Stimulated activated CD8-positive, alpha-beta memory T cell treated with anti-CD3 and anti-CD28 coated beads, Interleukin-15, amount 100 ng/mL, for 48 hours (primary cell): ENCODE results near the gene STX11.
"Not testable (repeated sequence)": the region's sequence is repeated elsewhere in the genome, so short reads cannot be mapped to it uniquely, and the experiment has no call there.

Experiments used
- DNase-seq, 2 donors: peaks; one replicate each; pipeline ENCODE4 v3.0.0-alpha.2; 2020; ENCODE audit warnings: low read depth in 2 of 2

STX11 gene

GRCh38 chr6:144174006-144174405 is 23.7 kb downstream of the STX11 start:
- no peak for DNase-seq

- no peak for DNase-seq
Measured at GRCh38 chr6:144176043-144176442, 25.7 kb downstream of the STX11 start.

DNA sequence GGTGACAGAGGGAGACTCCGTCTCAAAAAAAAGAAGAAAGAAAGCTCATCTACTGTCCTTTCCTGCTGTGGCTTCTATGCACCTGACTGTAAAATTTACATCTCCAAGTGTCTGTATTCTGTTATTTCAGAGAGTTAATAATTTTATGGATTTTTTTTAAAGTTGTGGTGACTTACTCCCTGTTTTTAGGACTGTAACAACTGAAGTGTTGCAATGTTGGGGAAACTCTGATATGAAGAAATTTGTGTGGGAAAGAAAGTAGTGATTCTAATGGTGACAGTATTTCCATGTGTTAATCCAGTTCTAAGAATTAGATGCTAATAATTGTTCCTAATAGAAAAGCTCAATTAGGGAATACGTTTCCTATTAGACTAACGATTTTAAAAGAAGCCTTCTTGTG is 27.4 kb downstream of the STX11 start:
- no peak for DNase-seq

GRCh38 chr6:144178323-144178722 is 28.0 kb downstream of the STX11 start:
- no peak for DNase-seq

DNA sequence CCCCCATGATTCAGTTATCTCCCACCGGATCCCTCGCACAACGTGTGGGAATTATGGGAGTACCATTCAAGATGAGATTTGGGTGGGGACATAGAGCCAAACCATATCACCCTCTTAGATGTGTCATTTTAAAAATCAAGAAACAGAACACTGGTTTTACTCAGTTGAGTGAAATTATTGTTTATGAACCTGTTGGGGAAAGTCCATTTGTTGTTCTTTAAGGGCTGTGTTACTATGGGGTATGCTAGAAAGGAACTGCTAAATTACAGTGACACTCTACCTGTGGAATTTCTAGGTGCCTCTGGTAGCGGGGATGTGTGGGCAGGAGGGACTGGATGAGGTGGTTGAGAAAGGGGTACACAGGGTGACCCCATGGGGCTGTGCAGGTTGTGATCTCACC is 28.9 kb downstream of the STX11 start:
- peak in 1 of 2 donors; percentile 30 for DNase-seq

DNA sequence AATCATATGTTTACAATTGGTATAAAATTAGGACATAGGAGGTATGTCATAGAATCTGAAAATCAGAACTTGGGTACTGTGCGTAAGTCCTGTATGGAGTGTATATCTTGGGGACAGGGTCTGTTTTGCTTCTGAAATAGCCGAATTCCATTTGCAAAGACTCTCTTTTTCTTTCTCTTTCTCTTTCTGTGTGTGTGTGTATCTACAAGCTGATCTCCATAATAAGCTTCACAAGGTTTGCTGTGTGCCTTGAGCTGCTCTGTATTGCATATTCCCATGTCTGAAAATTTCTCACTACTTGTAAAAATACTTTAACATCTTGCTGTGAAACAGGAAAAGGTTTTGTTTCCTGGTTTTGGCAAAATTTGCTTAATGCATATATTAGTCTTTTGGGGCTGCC is 29.5 kb downstream of the STX11 start:
- DNase-seq: no peak

DNA sequence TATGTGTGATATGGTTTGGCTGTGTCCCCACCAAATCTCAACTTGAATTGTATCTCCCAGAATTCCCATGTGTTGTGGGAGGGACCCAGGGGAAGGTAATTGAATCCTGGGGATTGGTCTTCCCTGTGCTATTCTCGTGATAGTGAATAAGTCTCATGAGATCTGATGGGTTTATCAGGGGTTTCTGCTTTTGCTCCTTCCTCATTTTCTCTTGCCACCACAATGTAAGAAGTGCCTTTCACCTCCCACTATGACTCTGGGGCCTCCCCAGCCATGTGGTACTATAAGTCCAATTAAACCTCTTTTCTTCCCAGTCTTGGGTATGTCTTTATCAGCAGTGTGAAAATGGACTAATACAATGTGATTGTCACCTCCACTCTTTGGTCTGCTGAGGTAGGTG is 30.0 kb downstream of the STX11 start:
- not testable (repeated sequence) for DNase-seq

DNA sequence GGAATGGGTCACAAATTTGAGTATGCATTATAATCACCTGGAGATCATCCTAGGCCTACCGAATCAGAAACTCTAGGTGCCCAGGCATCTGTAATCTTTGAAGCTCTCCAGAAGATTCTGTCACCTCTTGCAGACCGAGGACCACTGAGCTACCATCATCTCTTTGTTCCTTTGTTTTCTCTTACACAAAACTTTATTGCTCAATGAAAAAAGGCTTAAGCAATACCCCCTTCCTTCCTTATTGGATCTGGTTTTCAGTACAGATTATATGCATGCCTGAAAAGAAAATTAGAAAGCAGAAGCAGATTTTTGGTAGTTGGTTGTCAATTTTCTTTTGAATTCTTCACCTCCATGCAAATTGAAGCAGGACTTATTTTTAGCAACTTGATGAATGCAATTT is 31.3 kb downstream of the STX11 start:
- no peak for DNase-seq

- not testable (repeated sequence) for DNase-seq
Measured at GRCh38 chr6:144184186-144184585, 33.9 kb downstream of the STX11 start.

DNA sequence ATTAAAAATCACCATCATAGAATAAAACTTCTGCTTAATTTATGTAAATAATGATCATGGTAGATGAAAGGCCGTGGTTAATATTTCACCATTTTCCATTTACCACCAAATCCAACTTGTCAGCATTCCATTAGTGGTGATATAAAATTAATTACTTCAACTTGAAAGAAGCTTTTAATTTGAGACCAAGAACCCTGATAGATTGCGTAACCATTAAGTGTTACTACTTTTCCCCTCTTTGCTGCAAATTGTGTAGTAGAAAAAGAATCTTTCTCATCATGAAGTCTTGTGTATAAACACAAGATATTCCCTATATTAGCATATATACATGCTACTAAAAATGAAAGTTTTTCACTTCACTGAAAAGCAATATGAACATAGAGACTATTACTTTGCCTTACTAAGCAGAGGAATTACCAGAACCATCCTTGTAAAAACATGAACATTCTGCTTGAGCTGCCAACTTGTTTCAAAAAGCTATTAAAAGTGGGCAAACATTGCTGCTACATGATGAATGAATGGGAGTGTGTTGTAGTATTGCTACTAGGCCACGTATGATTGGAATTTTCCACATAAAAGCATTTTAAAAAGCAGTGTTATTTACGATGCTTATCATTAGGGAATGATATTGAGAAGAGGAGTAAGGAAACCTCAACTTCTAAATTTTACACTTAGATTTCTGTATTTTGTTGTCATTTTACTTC is 35.0 kb downstream of the STX11 start:
- no peak for DNase-seq

GRCh38 chr6:144186817-144187625 is 36.7 kb downstream of the STX11 start:
- DNase-seq: no peak

- no peak for DNase-seq
Measured at GRCh38 chr6:144189351-144189750, 39.0 kb downstream of the STX11 start.

DNA sequence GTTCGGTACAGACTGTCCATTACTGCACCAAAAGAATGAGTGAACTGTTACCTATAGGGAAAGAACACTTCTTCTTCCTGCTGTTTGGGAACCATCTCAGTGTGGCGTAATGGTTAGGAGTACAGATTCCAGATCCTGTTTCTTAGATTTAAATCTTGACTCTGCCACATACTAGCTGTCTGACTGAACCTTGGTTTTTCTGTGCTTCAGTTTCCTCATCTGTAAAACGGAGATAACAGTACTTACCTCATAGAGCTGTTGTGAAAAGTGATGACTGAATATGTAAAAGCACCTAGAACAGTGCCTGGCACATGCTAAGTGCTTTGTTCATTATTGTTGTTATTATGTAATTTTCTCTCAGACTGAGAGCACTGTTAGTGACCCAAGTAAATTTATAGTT is 39.8 kb downstream of the STX11 start:
- no peak for DNase-seq

DNA sequence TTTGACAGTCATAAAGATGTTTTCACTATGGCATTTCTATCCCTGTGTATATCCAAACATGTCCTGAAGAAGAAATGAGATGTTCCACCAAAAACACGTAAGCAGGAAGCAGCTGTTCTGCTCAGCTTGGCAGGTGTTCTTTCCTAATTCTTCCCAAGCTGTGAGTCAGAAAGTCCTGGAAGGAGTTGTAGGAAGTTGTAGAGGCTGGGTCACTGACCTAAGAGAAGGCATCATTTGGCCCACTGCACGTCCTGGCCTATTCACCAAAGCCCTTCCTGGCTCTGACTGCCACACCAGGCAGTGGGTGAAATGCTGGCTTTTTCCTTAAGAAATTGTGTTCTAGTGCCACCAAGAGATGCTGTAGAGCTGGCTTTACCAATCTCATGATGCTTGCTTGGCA is 40.3 kb downstream of the STX11 start:
- DNase-seq: no peak

GRCh38 chr6:144193181-144193580 is 42.9 kb downstream of the STX11 start:
- no peak for DNase-seq

GRCh38 chr6:144194293-144194810 is 44.0 kb downstream of the STX11 start:
- no peak for DNase-seq

DNA sequence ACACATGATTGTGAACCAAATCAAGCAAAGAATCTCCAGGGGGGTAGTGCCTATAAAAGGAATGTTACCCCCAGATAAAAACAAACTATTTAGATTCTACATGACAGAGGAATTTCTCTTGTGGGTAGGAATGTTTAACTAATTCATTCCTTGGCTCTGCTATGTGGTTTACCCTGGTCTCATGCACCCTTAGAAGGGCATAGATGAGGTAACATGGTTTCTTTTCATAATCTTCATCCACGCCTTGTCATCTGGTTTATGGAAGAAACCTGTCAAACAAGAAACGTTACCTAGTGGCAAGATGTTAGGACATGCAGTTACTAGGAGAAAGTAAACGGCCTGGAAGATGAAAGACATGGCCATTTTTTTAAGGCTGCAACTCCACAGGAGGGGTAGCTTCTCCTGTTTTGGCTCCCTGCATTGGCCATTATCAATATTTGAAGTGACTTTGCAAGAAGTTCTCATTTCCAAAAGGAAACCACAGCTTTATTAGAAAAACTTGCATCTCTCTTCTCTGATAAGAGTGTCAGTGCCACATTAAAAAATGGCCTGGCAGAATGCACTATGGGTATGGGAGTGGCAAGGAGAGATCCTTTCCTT is 45.5 kb downstream of the STX11 start:
- DNase-seq: no peak

DNA sequence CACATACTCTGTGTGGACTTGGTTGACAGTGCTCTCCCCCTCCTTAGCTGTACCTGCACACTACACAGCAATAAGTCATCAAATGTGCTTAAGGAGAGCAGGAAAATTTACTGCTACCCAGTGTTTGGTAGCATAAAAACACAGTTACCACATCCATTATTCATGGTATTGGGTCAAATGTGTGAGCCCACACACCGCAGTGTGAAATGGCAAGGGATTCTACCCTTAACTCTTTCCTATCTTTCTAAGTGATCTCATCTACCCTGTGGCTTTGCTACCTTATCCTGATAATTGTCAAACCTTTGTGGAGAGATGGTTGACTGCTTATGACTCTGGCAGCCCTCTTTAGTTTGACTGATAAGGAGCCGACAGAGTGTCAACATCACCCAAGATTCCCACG is 47.6 kb downstream of the STX11 start:
- DNase-seq: no peak

- DNase-seq: no peak
Measured at GRCh38 chr6:144202879-144203468, 52.7 kb downstream of the STX11 start.

GRCh38 chr6:144211160-144211559 is 60.8 kb downstream of the STX11 start:
- no peak for DNase-seq

DNA sequence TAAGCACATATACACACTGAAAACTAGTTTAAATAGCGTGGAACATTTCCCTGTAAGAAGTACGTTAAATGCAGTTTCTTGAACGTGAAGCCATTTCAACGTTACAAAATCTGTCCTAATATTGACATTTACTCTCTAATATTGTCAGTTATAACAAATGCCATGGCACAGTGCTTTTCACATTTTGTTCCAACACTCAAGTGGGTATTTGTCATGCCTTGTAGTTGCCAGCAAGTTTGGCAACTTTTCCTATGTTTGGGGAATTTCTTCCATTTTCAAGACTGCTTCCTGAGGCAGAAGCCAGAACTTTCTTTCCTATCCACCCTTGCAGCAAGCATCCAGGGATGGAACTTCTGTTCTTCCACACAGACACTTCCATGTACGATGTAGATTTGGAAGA is 63.0 kb downstream of the STX11 start:
- no peak for DNase-seq

- DNase-seq: no peak
Measured at GRCh38 chr6:144214029-144214428, 63.7 kb downstream of the STX11 start.
